Measurements from ENCODE around the gene ZCCHC14. TPM values are rescaled to one million over a fixed set of nuclear protein-coding genes. Genes with fewer than 3 reads are reported as not detected.

ZCCHC14 gene
- total RNA-seq, 2 donors from 2014 or later = 18.9 to 54.4 TPM

- peaks cover 0 to 3% of the 10 kb centered on the region in 2 donors for H3K36me3 ChIP-seq (replicated peaks in 1 of 2; ENCODE audit: insufficient read depth in 1 of 2, low read depth in 2 of 2)
- H3K4me1 ChIP-seq = peaks cover 4% of the 10 kb centered on the region
- 94 to 99% methylated on average over 3 of the region's 3 CpGs for WGBS, 2 donors
- TF ChIP-seq CTCF (IDR thresholded peaks at IDR 0.05) (no peak), POLR2A (IDR thresholded peaks at IDR 0.05) (no peak)
- DNase-seq (no peak), ATAC-seq (no peak)
- no peak overlapping the region for H3K4me3 ChIP-seq
- H3K27me3 ChIP-seq = no peaks in the 10 kb centered on the region
- H3K9me3 ChIP-seq = no peaks in the 10 kb centered on the region
- intact Hi-C loops (cut with DNase I) = no loop called here
- no peak overlapping the region for H3K27ac ChIP-seq
Measured at GRCh38 chr16:87454391-87454790, 38.4 kb downstream of the ZCCHC14 start.

GRCh38 chr16:87453326-87453725 is 39.5 kb downstream of the ZCCHC14 start:
- no peaks in the 10 kb centered on the region for H3K27me3 ChIP-seq
- no peak overlapping the region for H3K27ac ChIP-seq
- DNase-seq = no peak
- H3K9me3 ChIP-seq = no peaks in the 10 kb centered on the region
- WGBS, 2 donors = 87 to 89% methylated on average over 14 of the region's 14 CpGs
- peaks cover 4% of the 10 kb centered on the region for H3K4me1 ChIP-seq
- ATAC-seq = no peak
- no peaks in the 10 kb centered on the region for H3K36me3 ChIP-seq (replicated peaks in 1 of 2; ENCODE audit: insufficient read depth in 1 of 2, low read depth in 2 of 2)
- TF ChIP-seq CTCF (IDR thresholded peaks at IDR 0.05) (no peak), POLR2A (IDR thresholded peaks at IDR 0.05) (no peak)
- intact Hi-C loops (cut with DNase I) = no loop called here
- H3K4me3 ChIP-seq = no peak overlapping the region

GRCh38 chr16:87451563-87452210 is 41.1 kb downstream of the ZCCHC14 start:
- no peak for TF ChIP-seq CTCF (IDR thresholded peaks at IDR 0.05)
- TF ChIP-seq POLR2A (IDR thresholded peaks at IDR 0.05) = no peak
- intact Hi-C loops (cut with DNase I) = no loop called here
- Histone ChIP-seq H3K4me3 (no peak overlapping the region), H3K36me3 (replicated peaks in 1 of 2; ENCODE audit: insufficient read depth in 1 of 2, low read depth in 2 of 2) (no peaks in the 10 kb centered on the region), H3K9me3 (no peaks in the 10 kb centered on the region), H3K27ac (no peak overlapping the region), H3K4me1 (no peaks in the 10 kb centered on the region), H3K27me3 (no peaks in the 10 kb centered on the region)
- 88 to 95% methylated on average over 12 to 18 of the region's 18 CpGs for WGBS, 2 donors
- DNase-seq (no peak), ATAC-seq (no peak)

- Histone ChIP-seq H3K27me3 (no peaks in the 10 kb centered on the region), H3K4me1 (no peaks in the 10 kb centered on the region), H3K4me3 (no peak overlapping the region), H3K27ac (no peak overlapping the region), H3K36me3 (replicated peaks in 1 of 2; ENCODE audit: insufficient read depth in 1 of 2, low read depth in 2 of 2) (no peaks in the 10 kb centered on the region), H3K9me3 (no peaks in the 10 kb centered on the region)
- ATAC-seq (no peak), DNase-seq (no peak)
- no peak for TF ChIP-seq POLR2A (IDR thresholded peaks at IDR 0.05)
- TF ChIP-seq CTCF (IDR thresholded peaks at IDR 0.05) = no peak
- WGBS, 2 donors = 93 to 96% methylated on average over 11 to 12 of the region's 12 CpGs
- intact Hi-C loops (cut with DNase I) = no loop called here
Measured at GRCh38 chr16:87448866-87449265, 44.0 kb downstream of the ZCCHC14 start.

- H3K9me3 ChIP-seq = no peaks in the 10 kb centered on the region
- no peaks in the 10 kb centered on the region for H3K4me1 ChIP-seq
- intact Hi-C loops (cut with DNase I) = no loop called here
- no peaks in the 10 kb centered on the region for H3K36me3 ChIP-seq (replicated peaks in 1 of 2; ENCODE audit: insufficient read depth in 1 of 2, low read depth in 2 of 2)
- TF ChIP-seq POLR2A (IDR thresholded peaks at IDR 0.05) (no peak), CTCF (IDR thresholded peaks at IDR 0.05) (no peak)
- 89 to 96% methylated on average over 6 of the region's 6 CpGs for WGBS, 2 donors
- H3K27me3 ChIP-seq = no peaks in the 10 kb centered on the region
- ATAC-seq = no peak
- no peak overlapping the region for H3K4me3 ChIP-seq
- DNase-seq = no peak
- H3K27ac ChIP-seq = no peak overlapping the region
Measured at GRCh38 chr16:87447323-87447722, 45.5 kb downstream of the ZCCHC14 start.
